Breast epithelium (tissue), 4 donors: ENCODE results near the gene IHH. TPM values are rescaled to one million over a fixed set of nuclear protein-coding genes. Genes with fewer than 3 reads are reported as not detected.

Experiments
- DNase-seq, 2 donors: peaks; one replicate each; pipeline ENCODE4 v3.0.0-alpha.2; 2019; ENCODE audit warnings: low spot score in 2 of 2
- H3K27ac ChIP-seq, 2 donors: fragments of 200-600 bp; sonication (generic) in 1 of 2; one replicate each; pipeline ENCODE4 v1.5.1; 2016 to 2019; ENCODE audit warnings: mild to moderate bottlenecking in 1 of 2
- H3K27me3 ChIP-seq, 2 donors: fragments of 200-600 bp; sonication (generic) in 1 of 2; one replicate each; pipeline versions ENCODE4 v1.5.1 to v1.6.0; 2017 to 2019; ENCODE audit warnings: control low read depth in 1 of 2, mild to moderate bottlenecking in 1 of 2
- H3K36me3 ChIP-seq: fragments of 200-600 bp; one replicate; pipeline ENCODE4 v1.5.1; 2019
- H3K4me1 ChIP-seq, 2 donors: fragments of 200-600 bp; sonication (generic); one replicate each; pipeline ENCODE4 v1.5.1; 2016 to 2019; ENCODE audit warnings: control low read depth in 1 of 2
- H3K4me3 ChIP-seq, 3 donors: fragments of 200-600 bp; sonication (generic); 1 replicate in 2 of 3; 2 replicates in 1 of 3; pipeline ENCODE4 v1.5.1; 2016 to 2019; ENCODE audit warnings: mild to moderate bottlenecking in 3 of 3, moderate library complexity in 2 of 3
- H3K9me3 ChIP-seq, 2 donors: fragments of 200-600 bp; sonication (generic) in 1 of 2; one replicate each; pipeline ENCODE4 v1.5.1; 2016 to 2019; ENCODE audit warnings: control low read depth in 1 of 2
- POLR2A ChIP-seq: fragments of 450-650 bp; IDR thresholded peaks from one replicate; pipeline ENCODE4 v1.6.1; 2016; ENCODE audit warnings: antibody characterized with exemption, mild to moderate bottlenecking, moderate library complexity
- POLR2AphosphoS5 ChIP-seq, 3 donors: sonication (generic); formaldehyde crosslinking; IDR thresholded peaks; one replicate each; pipeline ENCODE4 v1.6.1; 2017; ENCODE audit warnings: antibody characterized with exemption in 3 of 3
- intact Hi-C: fragments of 100-400 bp; cut with DNase I; formaldehyde crosslinking; loops from one replicate; pipeline ENCODE4 v1.15.1; 2023; ENCODE audit warnings: low total_unique reads
- total RNA-seq, 3 donors: library from RNA; depleted of rRNA; stranded (reverse); fragments of >200 nt; gene quantifications; one replicate each; pipeline ENCODE4 v1.1.0, GENCODE V29; 2016
- TF ChIP-seq, protein P1 (sequence below), 3 donors: fragments of 450-650 bp; IDR thresholded peaks; one replicate each; pipeline ENCODE4 v1.5.1; 2016 to 2017; ENCODE audit warnings: antibody characterized with exemption in 3 of 3, mild to moderate bottlenecking in 3 of 3, moderate library complexity in 3 of 3

The IHH gene
- total RNA-seq, 3 donors from 2014 or later, result 0.16 to 0.66 TPM; not detected in 1

DNA sequence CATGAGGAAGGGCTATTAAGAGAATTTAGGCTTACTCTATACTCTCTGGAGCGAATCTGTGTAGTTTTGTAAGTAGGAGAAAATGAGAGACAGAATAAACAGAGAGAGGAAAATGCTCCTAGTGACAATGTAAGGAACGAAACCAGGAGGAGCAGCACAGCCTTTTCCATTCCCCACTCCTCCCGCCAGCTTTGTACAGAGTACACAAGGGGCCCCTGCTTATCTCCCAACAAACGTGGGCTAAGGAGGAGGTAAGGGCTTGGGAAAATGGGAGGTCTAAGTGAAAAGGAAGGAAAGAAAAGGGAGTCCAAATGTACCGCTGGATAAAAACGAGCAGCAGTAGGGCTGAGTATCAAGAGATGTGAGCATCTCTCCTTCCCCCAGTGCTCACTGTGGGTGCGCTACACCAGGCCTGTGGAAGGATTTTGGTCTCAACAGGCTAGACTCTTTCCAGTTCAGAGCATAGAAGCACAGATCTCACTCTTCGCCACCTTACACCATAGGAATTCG is 12.1 kb upstream of the IHH start:
- Histone ChIP-seq H3K4me3 (no peak overlapping the region), H3K36me3 (no peaks in the 10 kb centered on the region), H3K27ac (no peak overlapping the region), H3K27me3 (no peaks in the 10 kb centered on the region), H3K4me1 (no peaks in the 10 kb centered on the region), H3K9me3 (no peaks in the 10 kb centered on the region)
- intact Hi-C loops, result loop anchor here (2.0 kb wide), 1 partner anchor 74 kb away; no protein-coding TSS in a partner anchor
- DNase-seq, result no peak
- no peak for TF ChIP-seq POLR2A
- TF ChIP-seq, protein P1, sequence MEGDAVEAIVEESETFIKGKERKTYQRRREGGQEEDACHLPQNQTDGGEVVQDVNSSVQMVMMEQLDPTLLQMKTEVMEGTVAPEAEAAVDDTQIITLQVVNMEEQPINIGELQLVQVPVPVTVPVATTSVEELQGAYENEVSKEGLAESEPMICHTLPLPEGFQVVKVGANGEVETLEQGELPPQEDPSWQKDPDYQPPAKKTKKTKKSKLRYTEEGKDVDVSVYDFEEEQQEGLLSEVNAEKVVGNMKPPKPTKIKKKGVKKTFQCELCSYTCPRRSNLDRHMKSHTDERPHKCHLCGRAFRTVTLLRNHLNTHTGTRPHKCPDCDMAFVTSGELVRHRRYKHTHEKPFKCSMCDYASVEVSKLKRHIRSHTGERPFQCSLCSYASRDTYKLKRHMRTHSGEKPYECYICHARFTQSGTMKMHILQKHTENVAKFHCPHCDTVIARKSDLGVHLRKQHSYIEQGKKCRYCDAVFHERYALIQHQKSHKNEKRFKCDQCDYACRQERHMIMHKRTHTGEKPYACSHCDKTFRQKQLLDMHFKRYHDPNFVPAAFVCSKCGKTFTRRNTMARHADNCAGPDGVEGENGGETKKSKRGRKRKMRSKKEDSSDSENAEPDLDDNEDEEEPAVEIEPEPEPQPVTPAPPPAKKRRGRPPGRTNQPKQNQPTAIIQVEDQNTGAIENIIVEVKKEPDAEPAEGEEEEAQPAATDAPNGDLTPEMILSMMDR (IDR thresholded peaks at IDR 0.05), result no peak
- TF ChIP-seq POLR2AphosphoS5 (IDR thresholded peaks at IDR 0.05), result no peak

DNA sequence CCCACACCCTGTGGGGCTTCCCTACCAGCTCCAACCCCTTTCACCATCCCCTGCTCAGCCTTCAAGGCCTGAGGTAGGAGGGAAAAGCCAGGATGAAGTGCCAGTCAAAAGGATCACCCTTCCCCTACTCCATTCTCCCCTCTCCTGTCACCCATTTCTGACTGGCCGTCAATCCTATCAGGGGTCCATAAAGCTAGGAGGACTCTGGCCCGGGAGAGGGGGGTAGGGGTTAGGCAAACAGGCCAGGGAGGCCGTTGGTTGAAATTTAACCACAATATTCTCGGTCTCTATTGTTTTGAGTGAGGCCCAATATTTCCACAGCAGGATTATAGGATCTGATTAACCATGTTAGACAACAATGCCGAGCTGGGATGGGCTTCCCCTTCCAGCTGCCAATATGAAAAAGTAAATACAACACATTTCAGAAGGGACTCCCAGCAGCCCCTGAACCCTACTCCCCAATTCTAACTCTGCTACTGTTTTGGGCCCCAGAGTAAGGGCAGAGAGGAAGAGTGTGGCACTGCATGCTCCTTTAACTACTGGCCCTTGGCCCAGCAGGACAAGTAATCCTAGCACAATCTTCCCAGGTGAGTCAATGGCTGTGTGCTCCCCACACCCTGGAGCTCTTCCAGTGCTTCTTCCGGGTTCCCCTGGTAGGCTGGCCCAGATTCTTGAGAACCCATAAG is 10.6 kb upstream of the IHH start:
- H3K27ac ChIP-seq, result no peak overlapping the region
- no peaks in the 10 kb centered on the region for H3K4me1 ChIP-seq
- no peak for DNase-seq
- intact Hi-C loops, result no loop called here
- H3K4me3 ChIP-seq, result no peak overlapping the region
- TF ChIP-seq POLR2A (no peak), POLR2AphosphoS5 (IDR thresholded peaks at IDR 0.05) (no peak)
- TF ChIP-seq, protein P1 (IDR thresholded peaks at IDR 0.05), result no peak
- no peaks in the 10 kb centered on the region for H3K36me3 ChIP-seq
- no peaks in the 10 kb centered on the region for H3K9me3 ChIP-seq
- no peaks in the 10 kb centered on the region for H3K27me3 ChIP-seq

DNA sequence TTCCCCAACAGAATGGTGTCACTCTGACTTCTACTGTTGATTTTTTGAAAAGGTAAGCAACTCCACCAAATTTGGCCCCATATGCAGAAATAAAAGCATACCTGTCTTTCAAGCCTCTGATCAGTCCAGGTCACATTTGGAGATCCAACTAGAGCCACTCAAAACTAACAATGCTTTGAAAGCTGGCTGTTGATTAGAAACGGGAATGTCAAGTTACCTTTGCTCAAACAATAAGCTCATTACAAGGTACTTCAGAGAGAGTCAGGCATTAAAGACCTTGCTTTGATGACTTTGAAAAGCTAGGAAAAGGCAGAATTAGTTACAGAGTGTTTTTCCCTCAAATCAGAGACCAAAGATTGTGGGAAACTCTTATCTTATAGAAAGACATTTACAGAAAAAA is 4.8 kb upstream of the IHH start:
- H3K27ac ChIP-seq, result no peak overlapping the region
- H3K36me3 ChIP-seq, result no peaks in the 10 kb centered on the region
- intact Hi-C loops, result no loop called here
- TF ChIP-seq POLR2A (no peak), POLR2AphosphoS5 (IDR thresholded peaks at IDR 0.05) (no peak)
- TF ChIP-seq, protein P1 (IDR thresholded peaks at IDR 0.05), result no peak
- DNase-seq, result no peak
- H3K27me3 ChIP-seq, result peaks cover under 1 to 36% of the 10 kb centered on the region in 2 donors
- H3K4me3 ChIP-seq, result no peak overlapping the region
- H3K4me1 ChIP-seq, result peaks cover under 1 to 4% of the 10 kb centered on the region in 2 donors
- H3K9me3 ChIP-seq, result no peaks in the 10 kb centered on the region

DNA sequence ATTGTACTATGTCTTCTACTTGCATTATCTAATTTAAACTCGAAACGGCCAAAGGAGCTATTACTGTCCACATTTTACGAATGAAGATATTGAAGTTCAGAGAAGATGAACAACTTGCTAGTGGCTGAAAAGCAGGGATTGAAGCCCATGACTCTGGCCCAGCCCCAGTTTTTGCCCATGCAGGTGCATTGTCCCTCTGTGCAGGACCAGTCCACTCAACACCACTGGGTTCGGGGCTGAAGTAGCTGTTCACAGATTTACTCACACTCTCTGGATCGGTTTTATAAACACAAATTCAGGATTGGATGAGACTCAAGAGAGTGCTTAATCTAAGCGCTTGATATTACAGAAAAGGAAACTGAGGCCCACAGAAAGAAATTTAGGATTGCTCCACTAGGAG is 1.4 kb upstream of the IHH start:
- DNase-seq, result no peak
- TF ChIP-seq POLR2A (no peak), POLR2AphosphoS5 (IDR thresholded peaks at IDR 0.05) (no peak)
- TF ChIP-seq, protein P1 (IDR thresholded peaks at IDR 0.05), result no peak
- Histone ChIP-seq H3K36me3 (no peaks in the 10 kb centered on the region), H3K9me3 (no peaks in the 10 kb centered on the region), H3K4me1 (peaks cover 4 to 26% of the 10 kb centered on the region in 2 donors), H3K4me3 (no peak overlapping the region), H3K27me3 (peaks cover 3 to 70% of the 10 kb centered on the region in 2 donors), H3K27ac (no peak overlapping the region)
- intact Hi-C loops, result no loop called here
